ENCODE results near the gene EXOC4.
"Not testable (repeated sequence)": the region's sequence is repeated elsewhere in the genome, so short reads cannot be mapped to it uniquely, and the experiment has no call there.

The EXOC4 gene

DNA sequence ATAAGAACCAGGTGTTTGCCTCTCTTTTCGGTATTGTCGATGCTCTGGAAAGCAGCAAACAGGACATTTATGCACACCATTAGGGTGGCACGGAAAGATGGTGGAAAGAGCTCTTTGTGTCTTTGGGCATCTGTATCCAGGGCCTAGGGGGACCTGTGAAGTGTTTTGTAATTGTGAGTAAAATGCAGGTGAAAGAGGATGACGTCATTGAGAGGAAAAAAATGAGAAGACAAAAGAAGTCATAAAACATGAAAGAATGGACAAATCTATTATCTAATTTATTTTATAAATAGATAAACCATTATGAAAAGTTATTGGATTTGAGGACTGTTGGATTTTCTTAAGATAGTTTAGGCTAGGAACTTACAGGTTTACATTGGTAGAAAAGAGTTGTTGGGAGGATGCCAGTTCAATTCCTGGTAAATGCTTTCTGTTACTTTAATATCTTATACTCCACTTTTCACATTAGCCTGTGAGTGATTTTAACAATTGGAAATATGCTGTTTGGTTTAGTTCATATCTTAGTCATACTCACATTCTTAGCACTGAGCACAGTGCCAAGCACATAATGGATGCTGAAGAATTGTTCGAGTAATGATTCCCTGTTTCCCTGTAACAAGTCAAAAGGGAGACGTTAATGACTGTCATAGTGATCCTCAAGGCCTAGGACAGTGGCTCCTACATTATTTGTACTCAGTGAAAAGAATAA is 62.6 kb downstream of the EXOC4 start:
- no peak for DNase-seq (ENCODE audit: low spot score)

DNA sequence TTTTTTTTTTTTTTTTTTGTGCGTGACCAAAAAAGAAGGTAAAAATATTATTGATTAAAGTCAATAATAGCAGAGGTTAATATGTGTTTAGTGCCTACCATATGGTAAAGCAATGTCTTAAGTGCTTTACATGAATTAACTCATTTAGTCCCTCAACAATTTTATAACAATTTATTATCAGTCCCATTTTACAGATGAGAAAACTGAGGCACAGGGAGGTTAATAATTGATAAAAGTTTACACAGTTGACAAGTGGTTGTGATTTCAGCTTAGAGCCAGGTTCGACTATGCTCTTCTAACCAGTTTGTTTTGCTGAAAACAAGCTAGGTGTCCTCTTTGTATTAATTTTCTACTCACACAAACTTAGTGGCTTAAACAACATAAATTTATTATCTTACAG is 67.0 kb downstream of the EXOC4 start:
- DNase-seq (ENCODE audit: low spot score), result no peak

DNA sequence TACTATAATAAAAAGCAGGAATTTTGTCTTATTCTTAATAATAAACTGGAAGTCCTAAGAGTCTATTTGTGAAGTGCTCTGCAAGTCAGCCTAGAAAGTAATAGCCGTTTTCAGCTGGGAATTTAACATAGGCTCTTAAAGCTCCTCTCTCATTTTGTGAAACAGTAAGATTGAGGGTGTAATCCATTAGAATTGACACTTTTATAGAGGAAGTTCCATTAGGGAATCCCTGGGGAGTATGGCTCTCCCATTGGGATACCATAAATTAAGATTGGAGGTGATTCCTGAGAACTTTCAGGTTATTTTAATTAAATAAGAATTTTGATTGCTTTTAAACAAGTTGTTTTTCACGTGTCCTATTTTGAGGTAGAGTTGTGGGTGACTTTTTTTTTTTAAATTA is 68.0 kb downstream of the EXOC4 start:
- DNase-seq (ENCODE audit: low spot score), result no peak

DNA sequence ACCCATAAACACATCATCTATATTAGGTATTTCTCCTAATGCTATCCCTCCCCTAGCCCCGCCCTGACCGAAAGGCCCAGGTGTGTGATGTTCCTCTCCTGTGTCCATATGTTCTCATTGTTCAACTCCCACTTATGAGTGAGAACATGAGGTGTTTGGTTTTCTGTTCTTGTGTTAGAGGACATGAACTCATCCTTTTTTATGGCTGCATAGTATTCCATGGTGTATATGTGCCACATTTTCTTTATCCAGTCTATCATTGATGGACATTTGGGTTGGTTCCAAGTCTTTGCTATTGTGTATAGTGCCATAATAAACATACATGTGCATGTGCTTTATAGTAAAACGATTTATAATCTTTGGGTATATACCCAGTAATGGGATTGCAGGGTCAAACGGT is 68.5 kb downstream of the EXOC4 start:
- DNase-seq (ENCODE audit: low spot score), result not testable (repeated sequence)

DNA sequence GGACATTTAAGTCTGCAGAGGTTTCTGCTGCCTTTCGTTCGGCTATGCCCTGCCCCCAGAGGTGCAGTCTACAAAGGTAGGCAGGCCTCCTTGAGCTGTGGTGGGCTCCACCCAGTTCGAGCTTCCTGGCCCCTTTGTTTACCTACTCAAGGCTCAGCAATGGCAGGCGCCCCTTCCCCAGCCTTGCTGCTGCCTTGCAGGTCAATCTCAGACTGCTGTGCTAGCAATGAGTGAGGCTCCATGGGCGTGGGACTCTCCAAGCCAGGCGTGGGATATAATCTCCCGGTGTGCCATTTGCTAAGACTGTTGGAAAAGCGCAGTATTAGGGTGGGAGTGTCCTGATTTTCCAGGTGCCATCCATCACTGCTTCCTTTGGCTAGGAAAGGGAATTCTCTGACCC is 73.9 kb downstream of the EXOC4 start:
- not testable (repeated sequence) for DNase-seq (ENCODE audit: low spot score)

DNA sequence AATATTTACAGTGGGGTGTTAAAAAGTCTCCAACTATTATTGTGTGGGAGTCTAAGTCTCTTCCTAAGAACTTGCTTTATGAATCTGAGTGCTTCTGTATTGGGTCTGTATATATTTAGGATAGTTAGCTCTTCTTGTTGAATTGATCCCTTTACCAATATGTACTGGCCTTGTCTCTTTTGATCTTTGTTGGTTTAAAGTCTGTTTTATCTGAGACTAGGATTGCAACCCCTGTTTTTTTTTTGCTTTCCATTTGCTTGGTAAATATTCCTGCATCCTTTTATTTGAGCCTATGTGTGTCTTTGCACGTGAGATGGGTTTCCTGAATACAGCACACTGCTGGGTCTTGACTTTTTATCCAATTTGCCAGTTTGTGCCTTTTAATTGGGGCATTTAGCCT is 75.1 kb downstream of the EXOC4 start:
- not testable (repeated sequence) for DNase-seq (ENCODE audit: low spot score)

DNA sequence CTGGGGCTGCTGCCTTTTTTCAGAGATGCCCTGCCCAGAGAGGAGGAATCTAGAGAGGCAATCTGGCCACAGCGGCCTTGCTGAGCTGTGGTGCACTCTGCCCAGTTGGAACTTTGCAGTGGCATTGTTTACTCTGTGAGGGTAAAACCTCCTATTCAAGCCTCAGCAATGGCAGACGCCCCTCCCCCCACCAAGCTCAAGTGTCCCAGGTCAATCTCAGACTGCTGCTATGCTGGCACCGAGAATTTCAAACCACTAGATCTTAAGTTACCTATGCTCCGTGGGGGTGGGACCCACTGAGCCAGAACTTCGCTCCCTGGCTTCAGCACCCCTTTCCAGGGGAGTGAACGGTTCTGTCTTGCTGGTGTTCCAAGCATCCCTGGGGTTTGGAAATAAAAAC is 77.2 kb downstream of the EXOC4 start:
- no peak for DNase-seq (ENCODE audit: low spot score)

DNA sequence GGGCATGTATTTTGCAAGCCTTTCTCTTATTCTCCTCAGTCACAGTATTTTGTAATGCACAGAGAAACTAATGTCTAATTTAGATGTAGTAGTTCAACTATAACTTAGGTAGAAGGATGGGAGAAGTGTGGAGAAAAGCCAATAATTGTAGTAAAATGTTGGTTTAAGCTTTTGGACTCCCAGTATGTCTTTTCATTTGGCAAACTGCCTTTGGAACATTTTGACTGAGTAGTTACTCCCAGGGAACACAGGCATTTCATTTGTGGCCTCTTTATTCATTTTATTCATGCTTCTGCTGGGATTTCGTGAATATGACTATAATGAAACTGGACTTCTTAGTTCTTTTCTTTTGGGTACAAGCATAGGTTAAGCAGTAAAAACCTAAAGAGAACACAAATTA is 79.0 kb downstream of the EXOC4 start:
- no peak for DNase-seq (ENCODE audit: low spot score)

DNA sequence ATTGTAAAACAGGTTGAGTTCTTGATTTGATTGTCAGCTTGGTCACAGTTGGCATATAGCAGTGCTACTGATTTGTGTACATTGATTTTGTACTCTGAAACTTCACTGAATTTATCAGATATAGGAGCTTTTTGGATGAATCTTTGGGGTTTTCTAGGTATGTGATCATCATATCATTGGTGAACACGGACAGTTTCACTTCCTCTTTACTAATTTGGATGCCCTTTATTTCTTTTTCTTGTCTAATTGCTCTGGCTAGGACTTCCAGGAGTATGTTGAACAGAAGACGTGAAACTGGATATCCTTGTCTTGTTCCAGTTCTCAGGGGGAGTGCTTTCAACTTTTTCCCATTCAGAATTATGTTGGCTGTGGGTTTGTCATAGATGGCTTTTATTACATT is 86.9 kb downstream of the EXOC4 start:
- no peak for DNase-seq (ENCODE audit: low spot score)

DNA sequence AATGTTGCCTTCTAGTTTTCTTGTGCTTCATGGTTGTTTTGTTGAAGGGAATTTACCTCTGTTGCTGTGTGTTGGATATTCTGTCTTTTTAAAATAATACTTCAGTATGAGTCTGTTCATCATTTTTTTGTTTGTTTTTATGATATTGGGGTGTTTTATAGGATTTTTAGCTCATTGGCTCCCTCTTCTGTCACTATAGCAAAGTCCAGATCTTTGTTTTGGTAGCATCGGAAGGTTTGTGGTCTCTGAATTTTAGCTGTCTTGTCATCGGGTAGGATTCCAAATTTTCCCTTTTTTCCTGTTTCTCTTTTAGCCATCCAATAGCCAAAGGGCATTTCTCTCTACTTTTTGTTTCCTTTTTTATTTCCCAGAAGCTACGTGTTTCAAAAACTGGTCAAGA is 91.4 kb downstream of the EXOC4 start:
- DNase-seq (ENCODE audit: low spot score), result peak; percentile 62

DNA sequence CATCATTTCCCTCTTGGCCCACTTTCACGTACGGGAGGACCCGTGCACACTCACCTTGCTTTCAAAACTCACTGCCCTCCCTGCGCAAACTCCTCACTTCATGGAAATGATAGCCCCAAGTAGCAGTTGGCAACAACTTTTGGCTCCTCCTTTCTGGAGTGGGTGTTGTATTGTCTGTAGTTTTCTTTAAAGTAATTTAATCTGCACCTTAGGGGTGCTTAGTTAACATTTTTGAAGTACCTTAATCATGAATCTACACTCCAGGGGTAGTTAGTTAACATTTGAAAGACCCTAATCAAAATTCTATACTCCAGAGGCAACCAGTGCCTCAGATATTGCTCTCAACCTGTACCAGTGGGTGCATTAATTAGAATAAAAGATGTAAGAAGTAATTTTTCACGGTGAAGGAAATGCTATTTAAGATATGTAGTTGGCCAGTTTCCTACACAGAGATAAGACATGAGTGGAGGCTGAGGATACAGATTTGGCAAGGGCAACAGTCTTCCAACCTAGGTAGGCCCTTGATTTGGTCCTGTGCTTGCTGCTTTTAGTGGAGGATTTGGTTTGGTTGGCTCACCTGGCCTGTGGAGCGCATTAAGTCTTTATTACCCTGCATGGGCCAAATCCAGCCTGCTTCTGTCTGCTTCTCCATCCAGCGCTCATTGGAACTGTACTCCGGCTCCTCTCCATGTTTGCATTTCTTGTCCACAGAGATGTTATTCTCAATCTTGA is 93.0 kb downstream of the EXOC4 start:
- DNase-seq (ENCODE audit: low spot score), result no peak

DNA sequence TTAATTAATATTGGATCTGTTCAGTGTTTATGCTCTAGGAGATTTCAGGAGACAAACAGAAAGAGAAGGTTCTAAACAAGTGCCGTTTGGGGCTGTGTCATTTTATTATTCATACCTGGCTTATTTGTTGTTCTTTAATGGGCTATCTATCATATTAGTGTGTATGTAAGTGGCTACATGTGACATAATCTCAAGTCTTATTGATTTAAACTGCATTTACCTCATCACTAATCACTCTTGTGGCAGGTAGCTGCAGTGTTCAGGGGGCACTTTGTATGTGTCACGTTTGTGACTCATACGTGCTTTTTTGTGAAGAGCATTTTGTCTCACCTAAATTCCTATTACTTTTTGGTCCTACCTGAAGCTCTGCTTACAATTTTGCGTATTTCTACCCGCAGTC is 95.4 kb downstream of the EXOC4 start:
- no peak for DNase-seq (ENCODE audit: low spot score)

DNA sequence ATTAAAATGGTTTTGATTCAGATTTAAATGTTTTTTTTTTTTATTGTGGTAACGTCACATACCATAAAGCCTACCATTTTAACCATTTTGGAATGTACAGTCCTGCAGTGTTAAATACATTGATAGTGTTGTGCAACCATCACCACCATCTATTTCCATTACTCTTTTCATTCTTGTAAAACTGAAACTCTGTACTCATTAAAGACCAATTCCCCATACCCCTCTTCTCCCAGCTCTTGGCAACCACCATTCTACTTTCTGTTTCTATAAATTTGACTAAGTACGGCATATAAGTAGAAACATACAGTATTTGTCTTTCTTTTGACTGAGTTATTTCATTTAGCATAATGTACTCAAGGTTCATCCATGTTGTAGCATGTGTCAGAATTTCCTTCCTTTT is 96.2 kb downstream of the EXOC4 start:
- DNase-seq (ENCODE audit: low spot score), result no peak

DNA sequence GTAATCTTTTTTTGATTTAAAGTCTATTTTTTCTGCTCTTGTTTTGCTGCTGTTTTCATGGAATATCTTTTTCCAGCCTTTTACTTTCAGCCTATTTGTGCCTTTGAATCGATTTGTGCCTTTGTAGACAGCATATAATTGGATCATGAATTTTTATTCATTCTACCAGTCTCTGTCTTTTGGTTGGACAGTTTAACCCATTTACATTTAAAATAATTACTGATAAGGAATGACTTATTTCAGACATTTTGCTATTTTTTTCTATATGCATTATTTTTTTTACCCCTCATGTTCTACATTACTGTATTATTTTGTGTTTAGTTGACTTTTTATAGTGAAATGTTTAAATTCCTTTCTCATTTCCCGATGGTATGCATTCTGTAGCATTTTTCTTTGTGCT is 99.6 kb downstream of the EXOC4 start:
- no peak for DNase-seq (ENCODE audit: low spot score)

DNA sequence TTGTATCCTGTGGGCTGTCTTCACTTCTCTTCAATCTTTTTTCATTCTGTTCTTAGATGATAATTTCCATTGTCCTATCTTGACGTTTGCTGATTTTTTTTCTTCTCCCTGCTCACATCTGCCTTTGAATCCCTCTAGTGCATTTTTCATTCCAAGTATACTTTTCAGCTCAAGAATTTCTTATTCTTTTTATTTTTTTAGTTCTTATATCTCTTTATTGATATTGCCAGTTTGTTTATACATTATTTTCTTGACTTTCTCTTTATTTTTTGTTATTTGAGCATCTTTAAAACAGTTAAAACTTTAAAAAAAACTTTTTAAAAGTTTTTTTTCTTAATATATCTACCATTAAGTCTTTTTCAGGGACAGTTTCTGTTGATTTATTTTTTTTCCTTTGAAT is 100.9 kb downstream of the EXOC4 start:
- no peak for DNase-seq (ENCODE audit: low spot score)

DNA sequence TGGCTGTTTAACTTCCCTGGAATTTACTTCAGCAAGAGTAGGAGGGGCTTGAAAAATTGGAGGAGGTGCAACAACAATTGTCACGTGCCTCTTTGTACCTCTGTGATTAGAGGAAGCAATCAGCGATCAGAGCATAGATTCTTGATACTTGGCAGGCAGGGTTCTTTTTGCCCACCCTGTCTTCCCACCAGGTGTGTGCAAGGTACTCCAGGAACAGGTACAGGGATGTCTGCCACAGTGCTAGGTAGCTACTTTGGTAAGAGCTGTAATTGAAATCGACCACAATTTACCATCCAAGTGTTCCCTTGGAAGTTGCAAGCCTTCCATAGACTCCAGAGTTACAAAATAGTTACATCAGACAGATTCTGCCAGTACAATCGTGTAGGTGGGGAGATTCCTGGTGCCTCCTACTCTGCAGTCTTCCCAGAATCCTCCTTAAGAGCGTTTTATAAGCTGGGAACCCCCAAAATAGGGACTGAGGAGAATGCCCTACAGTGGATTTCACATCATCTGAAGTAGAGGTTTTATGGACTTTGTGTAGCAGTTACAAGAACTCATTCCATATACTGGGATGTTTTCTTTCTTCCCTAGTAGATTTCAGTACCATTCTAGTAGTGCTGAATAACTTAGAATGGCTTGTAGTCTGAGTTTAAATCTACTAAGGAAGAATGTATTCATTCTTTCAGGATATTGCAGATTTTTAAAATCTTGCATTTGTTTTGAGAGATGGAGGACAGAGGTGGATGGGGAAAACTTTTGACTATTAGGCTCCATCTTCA is 101.9 kb downstream of the EXOC4 start:
- no peak for DNase-seq (ENCODE audit: low spot score)

DNA sequence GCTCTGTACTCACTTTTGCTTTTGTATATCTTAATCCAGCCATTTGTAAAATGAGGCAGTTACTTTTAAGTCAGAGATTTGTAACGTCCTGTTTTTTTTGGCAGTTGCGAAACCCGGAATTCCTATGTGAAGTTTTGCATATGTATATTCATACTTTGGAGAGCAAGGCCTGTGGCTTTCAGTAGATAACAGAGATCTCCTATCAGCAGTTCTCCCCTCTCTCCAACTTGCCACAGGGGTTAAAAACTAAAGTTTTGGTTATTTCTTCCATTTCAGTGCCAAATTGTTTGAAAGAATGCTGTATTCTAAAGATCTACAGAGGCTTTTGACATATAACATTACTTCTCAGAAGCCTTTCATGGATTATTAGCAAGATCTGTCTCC is 102.4 kb downstream of the EXOC4 start:
- DNase-seq (ENCODE audit: low spot score), result no peak

DNA sequence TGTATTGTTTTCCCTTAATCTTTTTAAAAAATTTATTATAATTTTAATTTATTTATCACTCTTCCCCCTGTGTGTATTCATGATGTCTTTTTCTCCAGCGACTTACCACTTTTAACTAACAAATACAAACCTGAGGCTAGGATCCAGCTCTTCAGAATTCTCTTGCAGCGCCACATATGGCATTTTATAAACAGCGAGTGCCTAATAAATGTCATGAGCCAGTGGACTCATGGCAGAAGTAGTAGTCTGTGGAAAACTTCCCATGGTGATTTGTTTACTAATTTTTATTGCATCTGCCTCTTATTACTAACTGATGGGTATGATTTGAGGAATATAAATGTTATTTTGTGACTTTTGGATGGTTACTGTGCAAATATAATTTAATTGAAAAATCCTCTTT is 102.9 kb downstream of the EXOC4 start:
- no peak for DNase-seq (ENCODE audit: low spot score)

DNA sequence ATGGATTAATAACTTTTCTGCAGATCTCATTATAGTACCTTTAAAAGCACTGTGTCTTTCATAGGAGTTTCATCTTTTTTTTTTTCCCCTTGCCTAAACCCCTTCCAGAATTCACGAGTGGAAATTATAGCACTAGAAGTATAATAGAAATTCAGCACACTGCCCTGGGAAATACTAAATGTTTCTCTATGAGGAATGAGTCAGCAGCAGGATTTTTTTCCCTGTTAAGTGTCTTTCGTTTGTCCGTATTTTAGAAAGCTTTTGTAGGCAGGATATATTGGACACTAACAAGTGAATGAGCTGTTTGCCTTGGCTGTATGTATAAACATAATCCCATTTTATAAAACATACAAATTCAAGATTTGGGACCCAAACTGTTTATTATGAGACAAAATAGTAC is 105.8 kb downstream of the EXOC4 start:
- DNase-seq (ENCODE audit: low spot score), result no peak

DNA sequence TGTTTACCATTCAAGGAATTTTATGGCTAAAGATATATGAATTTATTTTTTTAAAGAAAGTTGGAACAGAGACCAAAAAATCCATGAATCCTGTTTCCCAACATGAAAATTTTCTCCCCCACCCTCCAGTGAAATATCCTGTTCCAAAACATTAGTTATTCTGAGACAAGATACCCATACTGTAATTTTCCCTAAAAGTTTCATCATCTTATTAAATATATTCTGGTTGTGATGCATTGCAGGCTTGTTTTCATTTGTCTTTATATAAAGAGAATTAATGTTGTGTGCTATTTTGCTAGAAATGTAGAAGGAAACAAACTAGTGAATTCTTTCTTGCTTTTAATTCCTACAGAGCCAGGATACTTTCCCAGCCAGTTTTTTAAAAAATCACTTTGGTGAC is 106.6 kb downstream of the EXOC4 start:
- no peak for DNase-seq (ENCODE audit: low spot score)

DNA sequence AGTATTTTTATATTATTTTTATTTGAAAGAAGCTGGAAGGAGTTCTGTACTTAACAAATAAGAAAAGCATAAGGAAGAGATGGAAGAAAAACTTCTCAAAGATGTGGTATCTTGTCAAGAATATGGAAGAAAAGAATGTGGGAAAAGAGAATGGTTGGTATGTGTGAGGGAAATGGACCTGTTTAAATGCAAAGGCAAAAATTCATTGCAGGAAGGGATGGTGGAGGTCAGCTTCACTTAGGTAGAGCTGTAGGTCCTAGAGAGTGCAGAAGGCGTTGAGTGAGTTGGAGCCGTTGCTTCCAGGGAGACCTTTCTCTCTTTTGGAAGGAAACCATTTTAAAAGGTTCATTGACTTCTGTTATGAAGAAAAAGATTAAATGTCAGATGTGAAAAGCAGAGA is 107.3 kb downstream of the EXOC4 start:
- no peak for DNase-seq (ENCODE audit: low spot score)

DNA sequence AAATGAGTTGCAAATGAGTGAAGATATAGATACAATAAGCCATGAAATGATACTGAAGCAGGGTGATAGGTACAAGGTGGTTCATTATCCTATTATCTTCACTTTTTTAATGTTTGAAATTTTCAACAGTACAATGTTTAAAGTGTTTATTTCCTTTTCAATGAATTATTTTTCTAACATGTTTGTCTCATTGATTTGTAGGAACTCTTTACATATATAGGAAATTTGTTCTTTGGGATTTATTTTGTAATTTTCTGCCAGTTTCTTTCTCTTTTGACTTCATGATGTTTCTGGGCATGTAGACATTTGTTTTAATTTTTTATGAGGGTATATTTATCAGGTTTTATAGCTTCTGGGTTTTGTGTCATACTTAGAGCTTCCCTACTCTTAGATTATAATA is 108.9 kb downstream of the EXOC4 start:
- DNase-seq (ENCODE audit: low spot score), result no peak

DNA sequence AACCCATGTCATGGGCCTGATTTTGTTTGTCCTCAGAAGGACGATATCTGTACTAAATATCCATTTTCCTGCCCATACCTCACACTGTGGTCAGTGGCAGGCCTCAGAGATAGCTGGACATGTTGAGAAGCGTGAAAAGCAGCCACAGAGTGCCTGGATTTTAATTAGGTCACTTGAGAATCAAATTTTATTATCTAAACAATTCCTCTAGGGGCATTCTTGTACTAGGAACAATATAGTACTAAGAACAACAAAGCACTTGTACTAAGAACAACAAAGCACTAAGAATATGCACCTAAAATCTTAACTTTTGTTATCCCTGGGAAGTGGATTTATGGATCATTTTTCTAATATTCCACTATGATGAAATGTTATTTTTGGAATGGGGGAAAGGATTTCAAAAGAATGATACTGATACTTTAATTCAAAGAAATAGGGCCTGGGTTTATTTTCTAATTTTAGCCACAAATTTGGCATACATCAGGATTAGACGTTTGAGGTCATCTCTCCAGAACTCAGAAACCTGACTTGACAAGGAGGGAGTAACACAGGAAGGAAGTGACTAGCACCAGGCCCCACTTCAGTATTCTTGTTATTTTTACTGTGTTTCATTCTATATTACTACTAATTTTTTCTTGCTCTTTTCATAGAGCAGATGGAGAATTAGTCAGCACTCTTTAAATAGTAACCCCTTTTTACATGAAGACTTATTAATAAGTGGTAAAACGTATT is 112.2 kb downstream of the EXOC4 start:
- no peak for DNase-seq (ENCODE audit: low spot score)

All from RKO (cell line).